Measurements from ENCODE around the gene EIF2AK2.

The EIF2AK2 gene

GRCh38 chr2:37171624-37171950 is 14.8 kb upstream of the EIF2AK2 start:
- DNase-seq (ENCODE audit: low read depth), result no peak

- no peak for DNase-seq (ENCODE audit: low read depth)
Observed at GRCh38 chr2:37168217-37168981, 11.6 kb upstream of the EIF2AK2 start.

DNA sequence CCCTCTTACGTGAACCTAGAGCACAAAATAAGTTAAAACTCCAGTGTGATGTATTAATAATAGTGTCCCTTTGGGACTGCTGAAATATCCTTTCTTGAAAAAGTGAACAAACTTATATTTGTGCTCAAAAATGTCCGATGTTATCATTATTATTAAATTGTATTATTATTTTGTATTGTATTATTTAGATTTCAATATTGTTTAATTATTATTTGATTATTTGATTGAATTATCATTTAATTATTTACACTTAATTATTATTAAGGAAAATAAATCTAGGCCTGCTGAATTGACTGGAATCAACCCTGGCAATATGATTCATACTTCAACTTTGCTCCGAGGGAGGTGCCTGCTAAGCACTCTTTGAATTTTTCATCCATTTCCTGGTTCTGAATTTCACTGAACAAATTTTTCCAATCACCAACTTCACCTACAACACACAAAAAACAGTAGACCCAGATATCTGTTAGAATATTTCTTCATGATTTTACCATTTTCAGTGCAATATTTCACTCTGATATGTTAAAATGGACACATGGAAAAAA is 10.9 kb upstream of the EIF2AK2 start:
- no peak for DNase-seq (ENCODE audit: low read depth)

DNA sequence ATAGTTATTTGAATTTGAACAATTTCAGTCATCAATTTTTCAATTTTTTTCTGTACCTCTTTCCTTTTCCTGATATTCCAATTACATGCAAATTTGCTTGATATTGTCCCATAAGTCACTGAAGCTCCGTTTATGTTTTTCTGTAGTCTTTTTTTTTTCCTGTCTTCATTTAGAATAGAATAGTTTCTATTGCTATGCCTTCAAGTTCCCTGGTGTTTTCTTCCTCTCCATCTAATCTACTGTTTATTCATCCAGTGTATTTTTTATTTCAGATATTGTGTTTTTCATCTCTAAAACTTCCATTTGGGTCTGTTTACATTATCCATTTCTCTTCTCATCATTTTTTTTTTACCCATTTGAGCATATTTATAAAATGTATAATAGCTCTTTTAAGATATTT is 8.0 kb upstream of the EIF2AK2 start:
- no peak for DNase-seq (ENCODE audit: low read depth)

- peak; percentile 35 for DNase-seq (ENCODE audit: low read depth)
Observed at GRCh38 chr2:37156071-37156856, 516 bp downstream of the EIF2AK2 start.

- DNase-seq (ENCODE audit: low read depth), result no peak
Observed at GRCh38 chr2:37154785-37155184, 2.0 kb downstream of the EIF2AK2 start.

DNA sequence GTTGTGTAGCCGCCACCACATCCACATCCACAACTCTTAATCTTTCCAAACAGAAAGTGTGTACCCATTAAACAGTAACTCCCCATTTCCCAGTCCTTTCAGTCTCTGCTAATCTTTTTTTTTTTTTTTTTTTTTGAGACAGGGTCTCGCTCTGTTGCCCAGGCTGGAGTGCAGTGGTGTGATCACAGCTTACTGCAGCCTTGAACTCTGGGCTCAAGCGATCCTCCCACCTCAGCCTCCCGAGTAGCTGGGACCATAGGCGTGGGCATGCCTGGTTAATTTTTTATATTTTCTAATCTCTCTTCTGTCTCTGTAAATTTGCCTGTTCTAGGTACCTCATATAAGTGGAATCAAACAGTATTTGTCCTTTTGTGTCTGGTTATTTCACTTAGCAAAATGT is 3.6 kb downstream of the EIF2AK2 start:
- no peak for DNase-seq (ENCODE audit: low read depth)

- DNase-seq (ENCODE audit: low read depth), result no peak
Observed at GRCh38 chr2:37149626-37150322, 7.0 kb downstream of the EIF2AK2 start.

- DNase-seq (ENCODE audit: low read depth), result no peak
Observed at GRCh38 chr2:37148325-37148724, 8.5 kb downstream of the EIF2AK2 start.

GRCh38 chr2:37146062-37146461 is 10.7 kb downstream of the EIF2AK2 start:
- DNase-seq (ENCODE audit: low read depth), result no peak

- DNase-seq (ENCODE audit: low read depth), result no peak
Observed at GRCh38 chr2:37143974-37144373, 12.8 kb downstream of the EIF2AK2 start.

GRCh38 chr2:37142546-37142945 is 14.2 kb downstream of the EIF2AK2 start:
- DNase-seq (ENCODE audit: low read depth), result no peak

GRCh38 chr2:37132914-37133313 is 23.9 kb downstream of the EIF2AK2 start:
- no peak for DNase-seq (ENCODE audit: low read depth)

GRCh38 chr2:37125416-37125815 is 31.4 kb downstream of the EIF2AK2 start:
- no peak for DNase-seq (ENCODE audit: low read depth)

DNA sequence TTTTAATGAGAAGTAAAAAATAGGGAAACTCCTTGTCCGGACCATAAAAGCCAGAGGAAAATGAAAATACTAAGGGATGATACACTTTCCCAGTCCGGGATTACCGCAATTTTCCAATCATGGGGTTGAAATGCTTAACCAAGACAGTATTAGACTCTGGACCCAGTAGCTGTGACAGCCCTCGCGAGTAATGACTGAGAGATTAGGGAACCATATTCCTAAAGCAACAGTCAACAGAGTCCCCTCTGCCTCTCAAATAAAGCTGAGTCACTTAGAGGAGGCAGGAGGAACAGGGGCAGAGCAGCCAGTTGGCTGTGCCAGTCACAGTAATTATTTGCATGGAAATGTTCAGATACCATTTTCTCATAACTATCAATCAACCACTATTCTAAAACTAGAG is 37.6 kb downstream of the EIF2AK2 start:
- no peak for DNase-seq (ENCODE audit: low read depth)

DNA sequence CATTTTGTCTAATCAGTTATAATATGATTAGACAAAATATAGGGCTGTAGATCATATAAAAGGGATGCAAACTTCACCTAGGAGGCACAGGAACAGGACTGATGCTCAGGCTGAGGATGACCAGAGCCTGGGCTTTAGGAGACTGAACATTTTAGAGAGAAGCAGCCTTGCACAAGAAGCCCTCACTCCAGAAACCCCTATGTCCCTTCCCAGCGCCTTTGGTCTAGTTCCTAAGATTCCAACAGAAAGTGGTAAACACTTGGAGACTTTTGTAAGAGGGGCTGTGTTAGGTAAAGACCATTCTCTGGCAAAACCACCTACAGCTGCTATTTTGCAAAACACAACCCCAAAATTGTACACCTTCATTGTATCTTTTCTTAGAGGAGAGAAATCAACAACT is 39.2 kb downstream of the EIF2AK2 start:
- DNase-seq (ENCODE audit: low read depth), result no peak

- DNase-seq (ENCODE audit: low read depth), result no peak
Observed at GRCh38 chr2:37111958-37112357, 44.8 kb downstream of the EIF2AK2 start.

GRCh38 chr2:37110306-37111212 is 46.2 kb downstream of the EIF2AK2 start:
- DNase-seq (ENCODE audit: low read depth), result no peak

GRCh38 chr2:37109523-37109922 is 47.3 kb downstream of the EIF2AK2 start:
- DNase-seq (ENCODE audit: low read depth), result no peak

- DNase-seq (ENCODE audit: low read depth), result no peak
Observed at GRCh38 chr2:37105150-37105549, 51.6 kb downstream of the EIF2AK2 start.

- no peak for DNase-seq (ENCODE audit: low read depth)
Observed at GRCh38 chr2:37104178-37104577, 52.6 kb downstream of the EIF2AK2 start.

DNA sequence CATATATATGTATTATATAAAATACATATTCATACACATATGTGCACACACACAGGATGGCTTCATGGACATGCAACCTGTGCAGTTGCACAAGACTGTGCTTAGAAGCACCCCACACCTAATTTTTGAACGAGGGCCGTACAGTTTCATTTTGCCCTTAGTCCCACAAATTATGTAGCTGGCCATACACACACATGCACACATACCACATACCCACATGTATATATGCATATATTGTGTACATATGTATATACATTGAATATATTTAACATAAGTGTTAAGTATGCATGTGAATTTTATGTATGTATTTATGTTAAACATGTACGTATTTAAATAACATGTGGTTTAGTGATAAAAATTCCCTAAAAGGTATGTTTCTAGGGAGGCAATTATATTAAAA is 54.2 kb downstream of the EIF2AK2 start:
- no peak for DNase-seq (ENCODE audit: low read depth)
